ENCODE data around the gene GAPDHS. TPM values are rescaled to one million over a fixed set of nuclear protein-coding genes. Genes with fewer than 3 reads are reported as not detected.
A peak's percentile ranks its signal among the peaks of the same experiment; 100 is the strongest.

The GAPDHS gene
- total RNA-seq, 1 experiment from 2014 or later, result not detected

GRCh38 chr19:35558400-35559280, 25.4 kb downstream of the GAPDHS start:
- Histone ChIP-seq H3K4me1 (ENCODE audit: control insufficient read depth in 1 of 2, insufficient read depth in 2 of 2, low read length in 2 of 2) (peaks cover 0 to 12% of the 10 kb centered on the region in 2 experiments; a peak in 2 of 4 replicates), H3K36me3 (ENCODE audit: control insufficient read depth in 1 of 2, insufficient read depth in 2 of 2, low read length in 2 of 2) (no peaks in the 10 kb centered on the region), H3K27me3 (ENCODE audit: insufficient read depth, low read length) (no peaks in the 10 kb centered on the region), H3K9ac (ENCODE audit: low read length) (no peak overlapping the region), H4K20me1 (ENCODE audit: insufficient read depth) (no peaks in the 10 kb centered on the region), H3K79me2 (ENCODE audit: insufficient read depth, low read length) (no peaks in the 10 kb centered on the region), H3K9me2 (ENCODE audit: insufficient read depth) (no peaks in the 10 kb centered on the region), H3K9me3 (ENCODE audit: control insufficient read depth in 1 of 2, insufficient read depth in 1 of 2, low read depth in 1 of 2, low read length in 2 of 2) (no peaks in the 10 kb centered on the region), H3K27ac (ENCODE audit: low read depth, low read length) (no peak overlapping the region), H3K4me2 (ENCODE audit: low read length) (peak overlapping the region; percentile 84), H2AFZ (ENCODE audit: low read depth, low read length, poor library complexity, severe bottlenecking) (no peak overlapping the region), H3K4me3 (replicated peaks in 1 of 2; ENCODE audit: low read depth in 1 of 2, low read length in 2 of 2) (peak overlapping the region in 1 of 2 experiments; percentile 53; a peak in 2 of 4 replicates)
- CTCF ChIA-PET, result interaction anchor here (1.0 to 1.7 kb wide), 2 partner anchors 10 to 34 kb away, joined by 3 to 8 read pairs; no protein-coding TSS in a partner anchor
- TF ChIP-seq CEBPB (IDR thresholded peaks at IDR 0.05; ENCODE audit: low read depth), result no peak
- no peak for TF ChIP-seq ZNF274 (IDR thresholded peaks at IDR 0.05; ENCODE audit: low read depth, low read length)
- no peak for TF ChIP-seq RAD21 (IDR thresholded peaks at IDR 0.05; ENCODE audit: low read depth)
- TF ChIP-seq FOSL1 (IDR thresholded peaks at IDR 0.05; ENCODE audit: low read depth), result no peak
- no peak for TF ChIP-seq EZH2phosphoT487 (IDR thresholded peaks at IDR 0.05; ENCODE audit: borderline replicate concordance)
- no peak for TF ChIP-seq SP1 (IDR thresholded peaks at IDR 0.05; ENCODE audit: low read depth)
- no peak for TF ChIP-seq CBX3 (IDR thresholded peaks at IDR 0.05; ENCODE audit: low read depth)
- TF ChIP-seq REST (IDR thresholded peaks at IDR 0.05; ENCODE audit: low read depth), result no peak
- no peak for TF ChIP-seq CTCF (IDR thresholded peaks at IDR 0.05 in 2 of 3, conservative IDR thresholded peaks at IDR 0.05 in 1 of 3; ENCODE audit: borderline replicate concordance in 1 of 3, insufficient read depth in 1 of 3, low read depth in 2 of 3, low read length in 2 of 3)
- no peak for TF ChIP-seq TCF7L2 (IDR thresholded peaks at IDR 0.05; ENCODE audit: borderline replicate concordance, extremely low read depth, insufficient read depth, insufficient read length)
- TF ChIP-seq EZH2 (IDR thresholded peaks at IDR 0.05), result no peak
- no peak for TF ChIP-seq POLR2A (IDR thresholded peaks at IDR 0.05; ENCODE audit: borderline replicate concordance, extremely low read depth, insufficient read depth, insufficient read length)
- no peak for DNase-seq (ENCODE audit: low read depth, low spot score)
- POLR2A ChIA-PET, result no interaction called here
- ATAC-seq, result no peak
- intact Hi-C loops (cut with micrococcal nuclease), result no loop called here
- BruUV-seq (replicated peaks), result no TSS peak
- RAD21 ChIA-PET (ENCODE audit: low non-redundant PET in 1 of 2, low total read pairs in 2 of 2, uncharacterized antibody in 2 of 2, unreplicated experiment in 2 of 2), result interaction anchor here in 1 of 2 experiments (0.5 kb wide), 1 partner anchor 187 kb away, joined by 4 read pairs; the partner anchor contains the start of genes PSENEN and U2AF1L4
